ENCODE data around the gene TMEM242.

Gene TMEM242

DNA sequence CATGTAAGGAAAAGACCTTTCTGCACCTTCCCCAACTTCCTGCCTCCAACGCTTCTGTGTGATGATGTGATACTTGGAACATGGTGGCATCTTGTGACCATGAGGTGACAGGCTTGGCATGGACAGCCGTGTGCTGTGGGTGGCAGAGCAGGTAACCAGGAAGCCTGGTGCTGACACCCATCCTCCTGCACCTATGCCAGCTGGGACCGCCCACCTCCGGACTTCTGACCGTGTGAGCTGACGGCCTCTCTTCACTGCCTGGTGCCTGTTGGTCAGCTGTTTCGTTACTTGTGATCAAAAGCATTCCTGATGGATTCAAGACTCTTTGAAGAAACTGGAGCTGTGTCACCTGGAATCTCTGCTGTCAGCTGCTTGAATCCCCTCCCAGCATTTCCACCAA, 70.3 kb downstream of the TMEM242 start:
- no peak for DNase-seq

DNA sequence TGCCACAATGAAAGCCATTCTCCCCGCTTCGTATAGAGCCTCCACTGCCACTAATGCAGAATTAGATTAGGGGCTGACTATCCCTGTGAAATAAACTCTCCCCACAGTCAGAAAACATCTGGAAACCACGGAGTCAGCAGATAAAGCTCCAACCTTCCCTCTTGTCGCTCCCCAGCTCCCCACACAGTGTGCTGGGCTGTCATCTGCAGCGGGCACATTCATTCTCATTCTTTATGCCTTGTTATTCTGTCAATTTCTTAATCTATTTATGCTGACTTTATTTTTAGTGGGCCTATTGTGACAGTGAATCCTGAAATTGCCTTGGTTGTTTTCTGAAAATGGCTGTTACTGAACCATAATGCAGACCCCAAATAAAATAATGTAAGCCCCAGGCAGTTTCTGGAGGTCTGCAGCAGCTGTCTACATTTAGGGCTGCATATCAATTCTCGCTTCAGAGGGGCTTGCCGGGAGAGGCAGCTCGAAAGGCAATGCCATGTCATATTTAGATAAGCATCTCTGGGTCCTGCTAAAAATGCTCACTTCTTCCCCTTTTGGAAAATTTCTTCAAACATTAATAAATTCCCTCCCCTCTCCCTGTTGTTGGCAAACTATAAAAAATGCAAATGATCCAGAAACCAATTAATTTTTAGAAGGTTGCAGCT, 71.6 kb downstream of the TMEM242 start:
- DNase-seq, result no peak

DNA sequence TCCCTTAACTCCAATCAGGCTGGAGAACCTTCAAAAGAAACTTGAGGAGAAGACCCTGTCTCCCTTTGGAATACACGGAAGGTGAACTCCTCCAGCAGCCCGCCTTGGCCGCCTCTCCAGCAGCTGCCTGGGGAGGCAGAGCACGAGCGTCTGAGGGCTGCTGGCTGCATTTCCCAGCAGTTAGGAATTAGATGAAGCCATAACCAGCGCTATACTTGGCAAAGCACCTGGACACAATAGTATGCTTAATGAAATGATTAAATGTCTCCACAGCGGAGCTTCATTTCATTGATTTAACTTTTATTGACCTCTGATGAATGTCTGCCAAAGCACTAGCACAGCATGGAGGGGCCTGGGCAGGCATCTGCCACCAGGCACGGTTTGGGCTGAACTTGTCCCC, 73.5 kb downstream of the TMEM242 start:
- no peak for DNase-seq

- no peak for DNase-seq
Measured at GRCh38 chr6:157248264-157248663, 75.1 kb downstream of the TMEM242 start.

GRCh38 chr6:157246771-157247484, 76.4 kb downstream of the TMEM242 start:
- no peak for DNase-seq

- DNase-seq, result no peak
Measured at GRCh38 chr6:157246048-157246630, 77.2 kb downstream of the TMEM242 start.

- DNase-seq, result no peak
Measured at GRCh38 chr6:157245436-157245835, 77.9 kb downstream of the TMEM242 start.

DNA sequence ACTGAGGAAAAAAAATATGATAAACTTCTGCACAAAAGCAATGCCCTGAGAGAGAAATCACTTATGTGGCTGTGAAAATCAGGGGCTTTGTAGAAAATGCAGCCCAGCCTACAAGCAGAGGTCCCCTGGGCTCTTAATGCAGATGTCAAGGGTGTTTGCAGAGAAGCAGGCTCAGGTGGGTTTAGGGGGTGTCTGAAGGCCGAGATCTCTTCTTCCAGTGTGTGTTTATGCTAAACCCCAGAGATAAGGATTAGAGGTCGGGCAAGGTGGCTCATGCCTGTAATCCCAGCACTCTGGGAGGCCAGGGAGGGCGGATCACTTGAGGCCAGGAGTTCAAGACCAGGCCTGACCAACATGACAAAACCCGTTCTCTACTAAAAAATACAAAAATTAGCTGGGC, 78.5 kb downstream of the TMEM242 start:
- DNase-seq, result no peak

- DNase-seq, result peak in 2 of 58 donors; percentile 18 to 23
Measured at GRCh38 chr6:157244175-157244574, 79.1 kb downstream of the TMEM242 start.

- DNase-seq, result no peak
Measured at GRCh38 chr6:157242791-157243190, 80.5 kb downstream of the TMEM242 start.

DNA sequence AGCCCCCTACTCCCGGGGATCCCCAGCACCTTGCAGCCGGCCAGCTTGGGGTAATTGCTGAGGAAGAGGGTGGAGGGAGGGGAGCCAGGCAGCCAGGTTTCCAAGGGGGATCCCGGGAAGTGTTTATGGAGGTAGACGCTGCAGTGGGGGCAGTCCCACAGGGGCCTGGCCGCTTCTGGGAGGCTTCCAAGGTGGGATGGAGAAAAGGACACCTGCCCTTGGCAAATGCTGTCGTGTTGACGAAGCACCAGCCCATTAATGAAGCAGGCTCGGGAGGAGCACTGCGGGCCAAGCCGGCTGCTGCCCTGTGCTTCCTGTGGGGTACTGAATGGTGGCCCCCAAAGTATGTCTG, 82.4 kb downstream of the TMEM242 start:
- no peak for DNase-seq

DNA sequence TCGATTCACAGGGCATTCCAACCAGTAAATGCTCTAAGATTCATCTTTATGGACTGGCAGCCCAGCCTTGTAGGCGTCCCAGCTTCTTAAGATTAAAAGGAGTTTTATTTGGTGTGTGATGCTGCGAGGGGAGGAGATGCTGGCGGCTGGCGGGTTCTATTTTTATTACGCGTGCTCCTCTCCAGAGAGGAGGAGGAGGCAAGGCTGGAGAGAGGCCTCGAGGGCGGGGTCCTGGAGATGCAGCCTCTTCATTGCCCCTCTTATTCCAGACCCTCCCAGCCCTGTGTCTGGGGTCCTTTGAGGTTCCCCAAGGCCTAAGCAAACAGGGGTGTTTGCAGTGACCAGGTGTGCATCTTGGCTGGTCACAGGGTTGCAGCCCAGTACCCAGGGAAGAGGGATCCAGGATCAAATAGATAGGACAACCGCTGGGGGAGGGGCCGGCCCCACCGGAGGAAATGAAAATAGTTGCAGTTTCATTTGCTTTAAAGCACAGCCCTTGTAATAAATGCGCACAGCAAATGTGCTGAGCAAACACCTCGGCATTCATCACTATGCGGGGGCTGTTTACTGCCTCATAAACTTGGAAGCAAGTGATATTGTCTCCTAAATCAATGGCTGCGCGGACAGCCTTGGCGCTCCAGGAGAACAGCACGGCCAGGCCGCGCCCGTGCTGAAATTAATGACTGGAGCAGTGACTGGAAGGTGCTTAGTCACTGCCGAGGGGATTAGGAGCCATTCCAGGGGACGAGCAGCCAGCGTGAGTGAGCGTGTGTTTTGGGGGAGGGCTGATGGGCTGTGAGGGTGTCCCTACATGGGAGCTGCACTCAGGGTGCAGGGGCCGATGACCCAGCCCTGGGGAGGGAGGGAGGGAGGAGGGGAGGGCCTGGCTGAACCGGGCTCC, 83.0 kb downstream of the TMEM242 start:
- DNase-seq, result peak in 29 of 58 donors; percentile 8 to 60 (median 33)

DNA sequence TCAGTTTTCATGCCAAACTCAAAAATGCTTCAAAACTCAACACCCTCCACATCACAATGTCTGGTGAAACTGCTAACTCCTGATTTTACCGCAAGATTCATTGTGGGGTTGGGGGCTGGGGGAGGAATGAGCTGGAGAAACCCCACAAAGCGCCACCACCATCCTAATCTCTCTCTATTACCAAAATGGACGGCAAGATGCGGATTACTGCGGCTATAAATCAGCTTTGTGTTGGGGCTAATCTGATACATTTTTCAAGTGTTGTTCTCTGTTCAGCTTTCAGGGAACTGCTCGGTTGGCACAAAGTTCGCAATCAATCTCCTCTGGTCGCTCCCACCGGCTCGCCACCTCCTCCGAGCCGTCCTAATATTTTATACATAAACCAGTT, 83.7 kb downstream of the TMEM242 start:
- no peak for DNase-seq

Data from anterior cingulate cortex (tissue), 58 donors.